Mucosa of rectum (tissue), 2 donors: ENCODE results near the gene RHD.
"Not testable (repeated sequence)": the region's sequence is repeated elsewhere in the genome, so short reads cannot be mapped to it uniquely, and the experiment has no call there.

Source experiments
- H3K27ac ChIP-seq, 2 donors: one replicate each; pipeline ENCODE4 v1.7.0; 2013; ENCODE audit warnings: inconsistent platforms in 2 of 2, low read depth in 2 of 2, low read length in 2 of 2
- H3K27me3 ChIP-seq, 2 donors: one replicate each; pipeline ENCODE4 v1.7.0; 2013; ENCODE audit warnings: low read length in 2 of 2; ENCODE audit not compliant: control insufficient read depth in 2 of 2, insufficient read depth in 2 of 2
- H3K36me3 ChIP-seq, 2 donors: one replicate each; pipeline ENCODE4 v1.7.0; 2013; ENCODE audit warnings: low read length in 2 of 2; ENCODE audit not compliant: control insufficient read depth in 2 of 2, insufficient read depth in 2 of 2
- H3K4me1 ChIP-seq, 2 donors: one replicate each; pipeline ENCODE4 v1.7.0; 2013; ENCODE audit warnings: low read length in 2 of 2, mild to moderate bottlenecking in 1 of 2; ENCODE audit not compliant: control insufficient read depth in 2 of 2, insufficient read depth in 2 of 2
- H3K4me3 ChIP-seq, 2 donors: one replicate each; pipeline ENCODE4 v1.7.0; 2013; ENCODE audit warnings: low read length in 2 of 2
- H3K9ac ChIP-seq, 2 donors: one replicate each; pipeline ENCODE4 v1.7.0; 2013; ENCODE audit warnings: low read length in 2 of 2, low read depth in 1 of 2, mild to moderate bottlenecking in 1 of 2
- H3K9me3 ChIP-seq, 2 donors: one replicate each; pipeline ENCODE4 v1.7.0; 2013; ENCODE audit warnings: low read length in 2 of 2; ENCODE audit not compliant: control insufficient read depth in 2 of 2
- donor health status: healthy.
- donor health status: Normal muscosa, but diverticular disease.

Gene RHD

GRCh38 chr1:25304936-25305335 is 32.6 kb downstream of the RHD start:
- not testable (repeated sequence) for H3K4me1 ChIP-seq, H3K36me3 ChIP-seq, H3K9me3 ChIP-seq, H3K4me3 ChIP-seq, H3K27ac ChIP-seq, H3K27me3 ChIP-seq, H3K9ac ChIP-seq

GRCh38 chr1:25308168-25308567 is 35.9 kb downstream of the RHD start:
- H3K27me3 ChIP-seq, H3K4me1 ChIP-seq, H3K9me3 ChIP-seq, H3K27ac ChIP-seq, H3K36me3 ChIP-seq, H3K9ac ChIP-seq, H3K4me3 ChIP-seq: not testable (repeated sequence)

- H3K27me3 ChIP-seq, H3K4me3 ChIP-seq, H3K9me3 ChIP-seq, H3K36me3 ChIP-seq, H3K9ac ChIP-seq, H3K4me1 ChIP-seq, H3K27ac ChIP-seq: not testable (repeated sequence)
Measured at GRCh38 chr1:25309085-25309484, 36.8 kb downstream of the RHD start.

DNA sequence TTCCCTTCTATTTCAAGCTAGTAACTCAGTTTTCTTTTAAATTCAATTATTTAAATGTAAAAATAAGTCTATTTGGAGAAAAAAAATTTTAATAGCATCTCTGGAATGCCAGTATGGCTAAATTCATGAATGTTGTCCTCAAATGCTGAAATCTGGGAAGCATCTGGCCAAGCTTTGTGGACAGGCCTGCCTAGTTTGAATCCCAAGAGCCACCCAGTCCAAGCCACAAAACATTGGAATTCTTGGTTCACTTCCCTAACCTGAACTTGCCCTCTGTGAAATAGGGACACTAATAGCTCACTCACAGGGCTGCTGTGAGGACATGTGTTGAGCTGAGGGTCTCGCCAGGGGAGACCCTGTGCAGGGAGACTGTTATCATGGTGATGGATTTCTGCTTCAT is 37.2 kb downstream of the RHD start:
- H3K27me3 ChIP-seq, H3K4me3 ChIP-seq, H3K4me1 ChIP-seq, H3K9ac ChIP-seq, H3K27ac ChIP-seq, H3K9me3 ChIP-seq, H3K36me3 ChIP-seq: not testable (repeated sequence)

- not testable (repeated sequence) for H3K36me3 ChIP-seq, H3K4me1 ChIP-seq, H3K9ac ChIP-seq, H3K27me3 ChIP-seq, H3K4me3 ChIP-seq, H3K27ac ChIP-seq, H3K9me3 ChIP-seq
Measured at GRCh38 chr1:25312806-25313470, 40.6 kb downstream of the RHD start.

GRCh38 chr1:25320314-25320938 is 48.1 kb downstream of the RHD start:
- not testable (repeated sequence) for H3K9ac ChIP-seq, H3K4me3 ChIP-seq, H3K27me3 ChIP-seq, H3K36me3 ChIP-seq, H3K4me1 ChIP-seq, H3K27ac ChIP-seq, H3K9me3 ChIP-seq

DNA sequence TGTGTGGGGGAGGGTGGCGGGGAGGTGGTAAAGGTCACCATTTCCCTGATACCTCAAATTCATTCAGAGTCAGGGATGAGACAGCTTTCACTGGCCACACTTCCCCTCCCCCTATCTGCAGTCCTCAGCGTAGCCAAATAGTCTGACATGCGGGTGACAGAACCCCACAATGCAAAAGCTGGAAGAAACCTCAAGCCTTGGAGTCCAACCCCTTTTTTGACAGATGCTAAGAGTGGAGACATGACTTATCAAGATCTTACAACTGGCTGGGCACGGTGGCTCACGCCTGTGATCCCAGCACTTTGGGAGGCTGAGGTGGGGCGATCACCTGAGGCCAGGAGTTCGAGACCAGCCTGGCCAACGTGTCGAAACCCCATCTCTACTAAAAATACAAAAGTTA is 49.8 kb downstream of the RHD start:
- not testable (repeated sequence) for H3K9ac ChIP-seq, H3K4me3 ChIP-seq

DNA sequence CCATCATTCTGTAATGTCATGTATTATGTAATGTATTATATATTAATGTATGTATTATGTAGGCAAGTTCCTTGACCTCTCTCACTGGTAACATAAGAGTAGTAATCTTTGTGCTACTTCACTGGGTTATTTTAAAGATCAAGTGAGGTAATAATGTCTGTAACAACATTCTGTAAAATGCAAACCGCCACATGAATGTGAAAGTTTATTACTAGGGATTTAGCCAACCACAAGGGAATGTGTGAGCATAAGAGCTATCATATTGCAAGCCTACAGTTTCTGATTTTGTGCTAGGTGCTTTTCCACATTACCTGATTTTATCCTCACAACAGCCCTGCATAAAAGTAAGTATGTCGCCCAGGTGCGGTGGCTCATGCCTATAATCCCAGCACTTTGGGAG is 52.1 kb downstream of the RHD start:
- H3K9me3 ChIP-seq, H3K4me3 ChIP-seq, H3K4me1 ChIP-seq, H3K9ac ChIP-seq, H3K36me3 ChIP-seq, H3K27ac ChIP-seq, H3K27me3 ChIP-seq: not testable (repeated sequence)

More for the DNA sequence above, 49.8 kb downstream of the RHD start:
- not testable (repeated sequence) for H3K4me1 ChIP-seq, H3K36me3 ChIP-seq, H3K27ac ChIP-seq, H3K27me3 ChIP-seq, H3K9me3 ChIP-seq

DNA sequence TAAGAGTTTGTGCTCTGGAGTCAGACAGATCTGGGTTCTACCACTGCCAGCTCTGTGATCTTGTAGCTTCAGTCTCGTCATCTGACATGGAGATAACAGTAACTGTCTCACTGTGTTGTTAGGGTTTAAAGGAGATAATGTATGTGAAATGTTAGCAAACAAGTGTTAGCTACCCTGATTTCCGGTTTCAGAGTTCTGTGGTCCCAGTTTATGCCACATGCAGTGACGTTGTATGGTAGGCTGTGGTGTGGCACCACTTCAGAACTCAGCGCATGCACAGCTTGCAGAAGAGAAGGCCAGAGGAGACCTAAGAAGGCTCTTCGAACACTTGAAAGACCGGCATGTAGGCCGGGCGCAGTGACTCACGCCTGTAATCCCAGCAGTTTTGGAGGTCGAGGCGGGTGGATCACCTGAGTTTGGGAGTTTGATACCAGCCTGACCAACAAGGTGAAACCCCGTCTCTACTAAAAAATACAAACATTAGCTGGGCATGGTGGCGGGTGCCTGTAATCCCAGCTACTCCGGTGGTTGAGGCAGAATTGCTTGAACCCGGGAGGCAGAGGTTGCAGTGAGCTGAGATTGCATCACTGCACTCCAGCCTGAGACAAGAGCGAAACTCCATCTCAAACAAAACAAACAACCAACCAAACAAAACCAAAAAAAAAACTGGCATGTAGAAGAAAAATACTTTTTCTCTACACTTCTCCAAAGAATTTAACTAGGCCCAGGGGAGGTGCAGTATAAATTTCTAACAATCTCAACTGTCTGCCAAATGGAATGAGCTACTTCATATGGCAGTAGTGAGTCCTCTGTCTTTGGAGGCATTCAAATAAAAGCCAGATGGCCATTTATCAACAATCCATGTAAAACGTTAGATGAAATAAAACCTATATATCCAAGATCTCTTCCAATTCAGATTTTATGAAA is 55.8 kb downstream of the RHD start:
- not testable (repeated sequence) for H3K27me3 ChIP-seq, H3K36me3 ChIP-seq, H3K4me3 ChIP-seq, H3K4me1 ChIP-seq, H3K9me3 ChIP-seq, H3K9ac ChIP-seq, H3K27ac ChIP-seq

- H3K27ac ChIP-seq, H3K9ac ChIP-seq, H3K9me3 ChIP-seq: not testable (repeated sequence)
Measured at GRCh38 chr1:25328791-25329185, 56.5 kb downstream of the RHD start.

More at GRCh38 chr1:25328791-25329185, 56.5 kb downstream of the RHD start:
- H3K4me3 ChIP-seq, H3K36me3 ChIP-seq, H3K4me1 ChIP-seq, H3K27me3 ChIP-seq: not testable (repeated sequence)
